GM12872 (cell line): ENCODE measurements around the gene WDR81.

Source experiments
- CTCF ChIP-seq: IDR thresholded peaks from 3 replicates; pipeline ENCODE4 v1.5.1; 2011; ENCODE audit warnings: low read depth, mild to moderate bottlenecking, low read length, moderate library complexity; ENCODE audit not compliant: insufficient read depth

Gene WDR81

GRCh38 chr17:1730326-1731193 lies 6.1 kb downstream of the WDR81 start:
- no peak for TF ChIP-seq CTCF

DNA sequence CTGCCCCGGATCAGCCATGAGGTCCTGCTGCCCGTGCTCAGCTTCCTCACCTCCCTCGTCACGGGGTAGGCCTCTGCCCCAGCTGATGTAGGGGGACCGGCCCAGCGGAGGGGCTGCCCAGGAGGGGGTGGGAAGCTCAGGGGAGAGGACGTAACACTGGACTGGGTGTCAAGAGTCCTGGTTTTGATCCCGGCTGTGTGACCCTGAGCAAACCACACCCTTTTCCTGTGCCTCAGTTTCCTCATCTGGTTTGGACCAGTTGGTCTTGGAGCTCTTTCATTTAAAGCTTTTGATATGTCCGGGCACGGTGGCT lies 6.6 kb downstream of the WDR81 start:
- TF ChIP-seq CTCF = no peak

DNA sequence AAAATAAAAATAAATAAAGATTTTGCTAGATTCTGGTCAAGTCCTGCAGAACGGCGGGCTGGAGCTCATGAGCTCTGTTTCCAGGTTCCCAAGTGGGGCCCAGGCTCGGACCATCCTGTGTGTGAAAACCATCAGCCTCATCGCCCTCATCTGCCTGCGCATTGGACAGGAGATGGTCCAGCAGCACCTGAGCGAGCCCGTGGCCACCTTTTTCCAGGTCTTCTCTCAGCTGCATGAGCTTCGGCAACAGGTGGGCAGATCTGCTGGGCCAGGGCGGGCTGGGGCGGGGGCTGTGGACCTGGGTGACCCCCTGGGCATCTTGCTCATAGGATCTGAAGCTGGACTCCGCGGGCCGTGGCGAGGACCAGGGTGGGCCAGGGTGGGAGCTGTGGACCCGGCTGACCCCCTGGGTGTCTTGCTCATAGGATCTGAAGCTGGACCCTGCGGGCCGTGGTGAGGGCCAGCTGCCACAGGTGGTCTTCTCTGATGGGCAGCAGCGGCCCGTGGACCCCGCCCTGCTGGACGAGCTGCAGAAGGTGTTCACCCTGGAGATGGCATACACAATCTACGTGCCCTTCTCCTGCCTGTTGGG lies 7.8 kb downstream of the WDR81 start:
- TF ChIP-seq CTCF = no peak

- TF ChIP-seq CTCF = no peak
Measured at GRCh38 chr17:1732833-1733321, 8.4 kb downstream of the WDR81 start.

DNA sequence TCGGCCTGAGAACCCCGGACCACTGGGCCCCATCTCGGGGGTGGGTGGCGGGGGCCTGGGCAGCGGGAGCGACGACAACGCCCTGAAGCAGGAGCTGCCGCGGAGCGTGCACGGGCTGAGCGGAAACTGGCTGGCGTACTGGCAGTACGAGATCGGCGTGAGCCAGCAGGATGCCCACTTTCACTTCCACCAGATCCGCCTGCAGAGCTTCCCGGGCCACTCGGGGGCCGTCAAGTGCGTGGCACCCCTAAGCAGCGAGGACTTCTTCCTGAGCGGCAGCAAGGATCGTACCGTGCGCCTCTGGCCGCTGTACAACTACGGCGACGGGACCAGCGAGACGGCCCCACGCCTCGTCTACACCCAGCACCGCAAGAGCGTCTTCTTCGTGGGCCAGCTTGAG lies 9.3 kb downstream of the WDR81 start:
- no peak for TF ChIP-seq CTCF

- no peak for TF ChIP-seq CTCF
Measured at GRCh38 chr17:1735418-1735817, 10.9 kb downstream of the WDR81 start.

GRCh38 chr17:1735834-1736347 lies 11.4 kb downstream of the WDR81 start:
- no peak for TF ChIP-seq CTCF
